Fibroblast of peridontal ligament (primary cell): Measurements from ENCODE around the gene SEMA3G.

ENCODE experiments used
- DNase-seq: peaks from one replicate; pipeline ENCODE4 v3.0.0-alpha.2; 2010; ENCODE audit errors: extremely low read depth

Gene SEMA3G

DNA sequence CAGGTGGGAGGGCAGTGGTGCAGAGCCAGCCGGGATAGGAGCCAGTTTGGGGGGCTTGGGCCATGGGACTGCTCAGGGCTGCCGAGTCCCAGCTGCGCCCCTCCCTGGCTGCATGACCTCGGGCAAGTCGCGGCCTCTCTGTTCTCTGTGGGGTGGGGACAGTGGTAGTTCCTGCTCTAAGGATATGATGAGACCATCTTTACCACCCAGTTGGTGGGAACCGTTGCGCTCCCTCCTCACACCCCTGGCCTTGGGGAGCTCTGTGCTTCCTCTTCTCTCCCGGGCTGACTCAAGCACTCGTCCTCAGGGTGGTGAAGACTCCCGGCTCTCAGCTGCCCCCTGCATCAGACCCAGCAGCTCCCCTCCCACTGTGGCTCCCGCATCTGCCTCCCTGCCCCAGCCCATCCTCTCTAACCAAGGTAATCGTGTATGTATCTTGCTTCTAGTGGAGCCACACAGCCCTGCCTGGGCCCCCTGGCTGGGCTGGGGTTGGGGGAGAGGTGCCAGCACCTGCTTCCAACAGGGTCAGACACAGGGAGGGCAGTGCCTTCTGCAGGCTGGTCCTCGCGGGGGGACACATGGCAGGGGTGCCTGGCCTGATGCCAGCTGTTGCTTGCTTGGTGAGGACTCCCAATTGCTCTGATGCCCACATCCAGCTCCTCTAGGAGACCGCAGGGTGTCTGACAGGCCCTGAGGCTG, 35.1 kb upstream of the SEMA3G start:
- DNase-seq, result no peak

DNA sequence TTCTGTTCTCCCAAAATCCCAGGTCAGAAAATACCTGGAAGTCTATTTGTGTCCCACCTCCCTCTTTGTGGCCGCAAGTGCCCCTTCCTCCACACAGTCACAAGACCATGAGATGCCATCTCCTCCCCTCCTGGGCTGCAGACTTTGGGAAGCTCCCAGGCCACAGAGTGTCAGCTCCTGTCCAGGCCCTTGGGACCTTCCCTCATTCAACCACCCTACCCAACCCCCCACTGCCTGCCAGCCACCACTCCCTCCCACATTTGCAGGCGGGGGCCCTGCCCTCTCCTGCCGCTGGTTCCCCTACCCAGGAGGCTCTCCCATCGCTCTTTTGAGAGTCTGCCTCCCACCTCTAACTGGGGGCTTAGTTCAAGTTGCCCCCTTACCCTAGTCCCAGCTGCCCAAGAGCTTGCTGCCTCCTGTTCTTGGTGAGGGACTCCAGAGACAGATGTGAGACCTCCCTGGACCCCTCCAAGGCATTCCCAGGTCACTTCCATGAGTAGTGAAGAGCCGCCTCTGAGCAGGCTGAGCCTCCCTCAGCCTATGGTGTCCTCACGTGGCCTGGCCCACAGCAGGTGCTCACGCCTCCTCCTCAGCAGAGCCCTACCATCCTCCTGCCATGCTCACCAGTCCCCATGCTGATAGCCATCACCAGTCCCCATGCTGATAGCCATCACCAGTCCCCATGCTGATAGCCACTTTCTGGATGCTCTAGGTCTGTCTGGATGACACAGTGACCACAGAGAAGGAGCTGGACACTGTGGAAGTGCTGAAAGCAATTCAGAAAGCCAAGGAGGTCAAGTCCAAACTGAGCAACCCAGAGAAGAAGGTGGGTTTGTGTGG, 34.4 kb upstream of the SEMA3G start:
- no peak for DNase-seq

DNA sequence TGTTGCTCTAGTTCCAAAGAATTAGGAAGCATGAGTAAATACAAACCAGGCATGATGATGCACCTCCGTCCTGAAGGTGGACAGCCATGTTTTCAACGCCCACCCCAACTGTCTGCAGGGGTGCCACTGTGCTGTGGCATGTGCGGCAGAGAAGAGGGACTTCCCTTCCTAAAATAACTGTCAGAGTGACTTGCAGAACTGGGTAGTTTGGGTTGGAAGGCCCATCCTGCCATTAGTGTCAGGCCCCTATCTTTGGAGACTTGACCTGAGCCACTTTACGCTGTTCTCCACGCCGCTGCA, 32.8 kb upstream of the SEMA3G start:
- DNase-seq, result no peak

DNA sequence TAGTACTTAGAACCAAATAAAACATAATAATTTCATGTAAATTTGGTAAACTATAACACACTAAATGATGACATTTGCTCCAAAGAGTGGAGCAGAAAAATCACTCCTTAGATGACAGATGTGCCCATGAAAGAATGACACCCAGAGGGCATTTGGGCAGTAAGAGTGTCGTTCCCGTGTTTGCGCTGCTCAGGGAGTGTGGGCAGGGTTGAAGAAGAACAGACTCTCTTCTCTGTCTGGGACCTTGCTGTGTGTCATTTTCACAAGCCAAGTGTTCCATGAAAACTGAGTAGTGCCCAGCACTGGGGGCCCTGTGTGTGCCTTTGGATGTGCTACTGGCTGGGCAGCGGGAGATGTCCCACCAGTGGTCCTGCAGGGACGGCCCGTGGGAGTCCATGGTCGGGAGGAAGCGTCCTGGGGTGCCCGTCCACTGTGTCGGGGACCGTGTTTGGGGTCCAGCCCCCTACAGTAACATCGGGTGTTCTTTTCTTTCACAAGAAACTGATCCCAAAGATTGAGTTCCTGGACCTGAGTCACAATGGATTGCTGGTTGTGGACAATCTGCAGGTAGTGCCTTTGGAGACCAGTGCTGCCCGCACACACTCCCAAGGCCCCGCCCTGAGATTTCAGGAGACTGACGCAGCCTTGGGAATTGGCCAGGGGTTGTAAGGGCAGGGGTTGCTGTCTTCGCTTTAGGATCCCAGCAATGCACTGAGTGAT, 32.3 kb upstream of the SEMA3G start:
- DNase-seq, result no peak

DNA sequence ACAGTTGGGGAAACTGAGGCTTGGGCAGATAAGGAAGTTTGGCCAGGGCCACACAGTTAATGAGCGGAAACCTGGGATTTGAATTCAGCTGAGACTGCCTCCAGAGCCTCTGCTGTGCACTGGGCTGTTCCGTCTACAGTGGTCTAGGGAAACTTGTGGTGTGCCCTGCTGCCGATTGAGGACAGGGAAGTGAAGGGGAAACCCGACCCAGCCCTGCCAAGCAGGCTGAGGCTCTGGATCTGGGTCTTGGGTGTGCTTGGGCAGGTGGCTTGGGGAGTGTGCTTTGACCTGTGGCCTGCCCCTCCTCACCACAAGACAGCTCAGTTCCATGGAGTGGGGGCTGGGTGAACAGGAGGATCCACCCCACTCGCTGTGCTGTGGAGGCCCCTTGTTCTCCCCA, 28.1 kb upstream of the SEMA3G start:
- DNase-seq, result no peak

DNA sequence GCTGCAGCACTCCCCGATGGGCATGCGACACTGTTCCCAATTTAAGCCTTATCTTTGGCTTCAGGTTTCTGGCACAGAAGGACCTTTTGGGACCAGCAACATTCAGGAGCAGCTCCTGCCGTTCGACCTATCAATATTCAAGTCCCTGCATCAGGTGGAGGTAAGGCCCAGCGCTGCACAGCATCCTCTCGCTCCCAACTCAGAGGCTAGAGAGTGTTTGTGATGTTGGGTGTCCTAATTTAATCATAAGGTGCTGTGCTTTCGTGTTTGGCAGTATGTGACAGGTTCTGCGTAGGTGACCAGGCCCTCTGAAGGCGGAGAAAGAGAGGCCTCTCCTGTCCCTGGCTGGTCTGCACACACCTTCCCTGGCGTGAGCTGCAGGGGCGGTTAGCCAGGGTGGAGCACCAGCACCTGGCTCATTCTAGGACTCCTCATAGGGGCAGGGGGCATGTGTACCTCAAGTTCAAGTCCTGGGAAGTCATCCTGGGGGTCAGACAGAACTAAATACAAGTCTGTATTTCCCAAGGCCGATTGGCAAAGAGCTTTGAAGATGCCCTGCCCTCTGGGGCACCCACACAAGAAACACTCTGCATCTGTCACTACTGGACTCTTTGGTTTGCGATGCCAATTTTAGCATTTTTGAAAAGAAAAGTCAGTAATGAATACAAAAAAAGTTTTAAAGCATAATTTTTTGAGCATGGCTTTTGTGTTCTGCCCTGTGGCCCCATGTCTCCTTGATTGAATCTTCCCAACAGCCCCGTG, 27.5 kb upstream of the SEMA3G start:
- no peak for DNase-seq

DNA sequence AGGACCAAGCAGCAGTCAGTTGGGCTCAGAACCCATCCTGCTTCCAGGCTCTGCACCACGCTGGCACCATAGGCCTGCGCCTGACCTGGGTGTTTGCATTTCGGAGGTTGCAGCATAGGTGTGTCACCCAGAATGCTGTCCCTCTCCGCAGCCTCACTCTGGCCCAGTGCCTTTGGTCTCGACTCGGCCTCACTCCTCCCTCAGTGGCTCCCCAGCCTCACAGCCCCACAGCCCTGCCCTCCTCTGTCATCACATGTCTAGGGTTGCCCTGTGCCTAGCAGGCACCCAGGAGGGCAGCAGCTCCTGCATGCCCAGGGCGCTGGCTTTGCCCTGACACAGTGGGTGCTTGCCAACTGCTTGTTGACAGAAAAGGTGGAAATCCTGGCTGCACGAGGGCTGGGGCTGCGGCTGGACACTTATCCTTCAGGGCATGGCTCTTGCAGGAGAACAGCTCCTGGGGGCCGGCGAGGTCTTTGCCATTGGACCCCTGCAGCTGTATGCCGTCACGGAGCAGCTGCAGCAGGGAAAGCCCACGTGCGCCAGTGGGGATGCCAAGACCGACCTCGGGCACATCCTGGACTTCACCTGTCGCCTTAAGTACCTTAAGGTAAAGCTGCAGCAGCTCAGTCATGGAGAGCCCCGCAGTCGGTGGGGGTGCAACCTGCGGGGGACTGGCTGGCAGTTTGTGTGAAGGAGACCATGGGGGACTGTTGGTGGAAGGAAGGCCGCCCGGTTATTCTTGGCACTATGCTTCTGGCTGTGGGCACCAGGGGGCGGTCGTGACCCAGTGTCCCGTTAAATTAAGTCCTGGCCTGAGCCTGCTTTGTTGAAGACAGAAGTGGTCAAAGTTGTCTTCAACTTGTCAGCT, 26.7 kb upstream of the SEMA3G start:
- peak; percentile 31 for DNase-seq

DNA sequence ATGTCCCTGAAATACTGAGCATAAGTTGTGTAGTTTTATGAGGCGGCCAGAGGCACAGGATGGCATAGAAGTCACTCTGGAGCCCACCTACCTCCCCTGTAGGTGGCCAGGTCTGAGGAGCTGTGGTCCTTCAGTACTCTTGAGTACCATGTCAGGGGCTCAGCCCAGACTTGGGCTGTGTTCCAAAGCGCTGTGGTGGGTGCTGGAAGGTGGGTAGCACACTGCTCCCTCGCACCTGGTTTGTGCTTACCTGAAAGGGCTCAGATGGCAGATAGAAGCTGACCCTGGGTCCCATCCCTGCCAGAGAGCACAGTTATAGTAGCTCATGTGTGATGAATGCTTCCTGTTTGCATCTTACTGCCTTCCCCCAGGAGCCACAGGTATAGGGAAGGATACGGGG, 26.0 kb upstream of the SEMA3G start:
- no peak for DNase-seq

DNA sequence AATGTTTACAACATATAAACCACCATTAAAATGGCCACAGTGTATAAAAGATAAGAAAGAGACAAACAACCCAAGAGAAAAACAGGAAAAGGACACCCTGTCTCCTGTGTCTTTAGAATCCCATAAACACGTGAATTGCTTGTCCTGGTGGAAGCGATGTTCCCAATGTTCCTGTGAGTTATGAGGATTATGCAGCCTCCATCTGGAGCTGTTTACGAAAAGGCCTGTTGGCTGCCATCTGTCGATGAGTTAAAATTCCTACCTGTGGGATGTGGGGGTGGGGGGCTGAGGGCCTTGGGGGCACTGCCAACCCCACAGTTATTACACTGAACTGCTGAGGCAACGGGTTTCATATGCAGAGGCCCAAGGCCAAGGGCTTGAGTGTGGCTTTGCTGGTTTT, 24.1 kb upstream of the SEMA3G start:
- no peak for DNase-seq

DNA sequence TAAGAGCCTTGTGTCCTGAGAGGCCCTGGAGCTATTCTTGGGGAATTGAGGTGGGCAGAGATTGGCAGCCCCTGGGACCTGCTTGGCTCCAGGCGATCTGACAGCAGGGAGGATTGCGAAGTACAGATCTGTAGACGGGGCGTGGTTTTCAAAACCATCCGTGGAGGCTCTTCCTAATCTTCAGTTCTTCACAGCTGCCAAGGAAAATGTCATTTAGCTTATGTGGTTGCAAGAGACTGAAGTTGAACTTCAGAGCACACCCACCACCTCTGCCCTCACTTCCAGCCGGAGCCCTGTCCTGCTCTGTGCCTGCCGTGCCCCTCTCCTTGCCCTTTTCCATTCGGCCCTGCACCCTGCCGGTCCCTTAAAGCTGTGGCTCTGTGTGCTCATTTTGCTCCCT, 23.4 kb upstream of the SEMA3G start:
- DNase-seq, result peak; percentile 61

DNA sequence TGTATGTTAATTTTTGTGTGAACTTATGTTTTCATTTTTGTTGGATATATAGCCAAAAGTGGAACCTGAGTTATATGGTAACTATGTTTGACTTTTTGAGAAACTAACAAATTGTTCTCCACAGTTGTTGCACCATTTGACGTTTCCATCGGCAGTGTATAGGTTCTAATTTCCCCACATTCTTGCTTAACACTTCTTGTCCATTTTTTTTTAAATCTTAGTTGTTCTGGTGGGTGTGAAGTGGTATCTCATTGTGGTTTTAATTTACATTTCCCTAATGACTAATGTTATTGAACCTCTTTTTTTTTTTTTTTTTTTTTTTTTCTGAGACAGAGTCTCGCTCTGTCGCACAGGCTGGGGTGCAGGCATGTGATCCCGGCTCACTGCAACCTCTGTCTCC, 18.5 kb upstream of the SEMA3G start:
- DNase-seq, result no peak

DNA sequence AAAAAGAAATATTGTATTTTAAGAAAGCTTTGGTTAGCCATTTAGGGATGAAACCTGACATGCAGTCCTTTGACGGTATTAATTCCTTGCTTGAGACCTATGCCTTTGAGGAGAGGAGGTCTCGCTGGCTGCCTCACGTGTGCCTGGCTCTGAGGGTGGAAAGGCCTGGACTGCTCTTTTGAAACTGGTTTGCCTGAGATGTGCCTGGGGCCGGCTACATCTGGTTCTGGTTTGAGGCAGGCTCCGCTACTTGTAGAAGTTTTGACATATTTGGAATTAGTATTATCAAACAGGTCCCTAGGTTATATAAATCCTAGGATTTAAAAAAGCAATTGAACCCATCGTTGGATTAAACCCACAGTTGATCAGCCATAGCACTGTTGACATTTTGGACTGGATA, 17.0 kb upstream of the SEMA3G start:
- DNase-seq, result peak; percentile 17

DNA sequence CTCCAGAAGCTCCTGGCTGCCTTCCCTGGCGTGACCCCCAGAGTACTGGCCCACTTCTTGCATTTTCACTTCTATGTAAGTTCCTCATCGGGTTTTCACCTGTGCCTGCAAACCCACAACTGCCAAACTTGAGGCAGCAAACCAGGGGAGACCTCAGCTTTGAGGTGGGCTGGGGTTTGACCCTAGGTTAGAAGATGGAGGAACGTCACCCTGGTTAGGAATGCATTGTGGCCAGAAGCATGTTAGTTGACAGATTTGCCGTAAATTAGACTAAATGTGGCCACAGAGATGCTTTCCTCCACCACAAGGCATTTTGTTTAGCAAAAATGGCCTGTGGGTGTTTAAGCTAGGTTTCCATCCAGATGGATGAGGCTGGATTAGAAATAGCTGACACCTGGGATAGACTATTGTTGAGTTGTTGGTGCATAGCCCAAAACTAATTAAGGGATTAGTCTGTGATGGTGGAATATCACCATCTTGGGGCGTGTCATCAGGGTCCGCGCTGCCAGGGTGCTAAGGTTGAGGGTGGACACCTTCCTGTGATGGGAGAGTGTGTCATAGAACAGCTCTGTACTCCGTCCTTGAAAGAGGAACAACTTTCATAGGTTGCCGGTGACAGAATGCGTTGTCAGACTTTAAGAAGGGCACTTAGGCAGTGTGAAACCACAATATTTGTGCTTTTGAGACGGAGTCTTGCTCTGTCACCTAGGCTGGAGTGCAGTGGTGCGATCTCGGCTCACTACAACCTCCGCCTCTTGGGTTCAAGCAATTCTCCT, 14.1 kb upstream of the SEMA3G start:
- DNase-seq, result no peak

DNA sequence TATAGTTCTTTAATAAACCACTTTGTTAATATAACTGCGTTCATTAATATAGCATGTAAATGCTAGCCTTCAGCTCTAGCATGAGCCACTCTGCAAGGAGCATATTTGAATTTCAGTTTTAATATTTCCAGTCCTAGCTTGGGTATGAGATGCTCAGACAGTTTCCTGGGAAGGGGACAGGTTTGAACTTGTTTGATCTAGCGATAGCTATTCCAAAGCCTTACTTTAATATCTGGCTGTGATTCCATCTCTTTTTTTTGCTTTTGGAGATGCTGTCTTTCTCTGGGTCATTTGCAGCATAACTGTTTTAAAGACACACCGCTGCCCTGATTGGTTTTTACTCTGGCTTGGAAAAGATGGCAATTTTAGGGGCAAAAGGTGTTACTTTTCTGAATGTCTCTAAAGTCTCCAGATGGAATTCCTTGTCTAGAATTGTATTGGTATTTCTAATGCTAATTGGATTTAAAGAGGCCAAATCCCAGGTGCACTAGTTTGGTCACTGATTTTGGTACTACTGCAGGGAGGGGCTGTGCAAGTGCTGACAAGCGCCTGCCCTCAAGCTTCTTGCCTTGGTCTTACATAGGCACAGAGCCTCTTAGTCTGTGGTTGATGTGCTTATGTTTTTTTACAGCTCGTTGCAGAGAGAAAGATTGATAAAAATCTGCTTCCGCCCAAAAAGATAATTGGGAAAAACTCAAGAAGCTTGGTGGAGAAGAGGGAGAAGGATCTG, 13.3 kb upstream of the SEMA3G start:
- no peak for DNase-seq

DNA sequence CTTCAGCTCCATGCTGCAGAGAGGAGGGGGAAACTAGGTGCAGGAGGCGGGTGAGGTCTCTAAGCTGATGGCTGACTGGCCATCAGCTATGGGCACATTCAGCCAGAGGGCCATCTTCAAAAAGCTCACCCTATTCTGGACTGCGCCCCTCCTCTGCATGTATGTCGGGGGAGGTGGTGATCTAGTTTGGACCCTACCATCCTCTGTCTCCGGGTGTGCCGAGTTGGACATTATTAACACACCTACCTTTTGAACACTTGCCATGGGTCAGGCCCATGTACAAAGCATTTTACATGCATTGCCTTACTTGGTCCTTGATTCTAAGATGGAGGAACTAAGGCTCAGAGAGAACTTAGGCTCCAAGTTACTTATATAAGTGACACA, 11.9 kb upstream of the SEMA3G start:
- no peak for DNase-seq

DNA sequence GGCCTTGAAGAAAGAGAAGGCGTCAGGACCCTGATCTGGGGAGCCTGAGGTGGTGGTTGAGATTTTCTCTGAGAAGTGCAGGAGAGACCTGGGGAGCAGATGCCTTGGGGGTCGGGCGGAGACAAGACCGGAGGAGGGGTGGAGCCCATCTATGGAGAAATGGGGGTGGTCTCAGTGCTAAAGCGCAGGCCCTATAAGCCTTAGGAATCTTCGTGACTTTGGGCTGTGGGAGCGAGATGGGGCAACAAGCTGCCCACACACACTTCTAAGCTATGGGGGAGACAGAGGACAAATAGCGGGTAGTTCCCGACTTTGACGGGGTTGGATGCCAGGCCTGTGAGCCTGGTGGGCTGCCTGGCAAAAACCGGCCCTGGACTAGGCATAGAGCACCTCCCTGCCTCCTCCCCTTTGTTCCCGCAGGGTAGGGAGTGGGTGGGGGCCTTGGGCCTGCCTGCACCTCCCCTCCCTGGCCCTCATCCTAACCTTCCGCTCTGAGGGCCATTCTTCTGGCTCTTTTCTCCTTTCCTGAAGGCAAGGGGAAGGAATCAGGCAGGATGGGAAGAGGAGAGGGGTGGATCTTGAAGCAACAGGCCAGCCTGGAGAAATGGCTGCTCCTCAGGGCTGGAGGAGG, 11.4 kb upstream of the SEMA3G start:
- peak; percentile 38 for DNase-seq

DNA sequence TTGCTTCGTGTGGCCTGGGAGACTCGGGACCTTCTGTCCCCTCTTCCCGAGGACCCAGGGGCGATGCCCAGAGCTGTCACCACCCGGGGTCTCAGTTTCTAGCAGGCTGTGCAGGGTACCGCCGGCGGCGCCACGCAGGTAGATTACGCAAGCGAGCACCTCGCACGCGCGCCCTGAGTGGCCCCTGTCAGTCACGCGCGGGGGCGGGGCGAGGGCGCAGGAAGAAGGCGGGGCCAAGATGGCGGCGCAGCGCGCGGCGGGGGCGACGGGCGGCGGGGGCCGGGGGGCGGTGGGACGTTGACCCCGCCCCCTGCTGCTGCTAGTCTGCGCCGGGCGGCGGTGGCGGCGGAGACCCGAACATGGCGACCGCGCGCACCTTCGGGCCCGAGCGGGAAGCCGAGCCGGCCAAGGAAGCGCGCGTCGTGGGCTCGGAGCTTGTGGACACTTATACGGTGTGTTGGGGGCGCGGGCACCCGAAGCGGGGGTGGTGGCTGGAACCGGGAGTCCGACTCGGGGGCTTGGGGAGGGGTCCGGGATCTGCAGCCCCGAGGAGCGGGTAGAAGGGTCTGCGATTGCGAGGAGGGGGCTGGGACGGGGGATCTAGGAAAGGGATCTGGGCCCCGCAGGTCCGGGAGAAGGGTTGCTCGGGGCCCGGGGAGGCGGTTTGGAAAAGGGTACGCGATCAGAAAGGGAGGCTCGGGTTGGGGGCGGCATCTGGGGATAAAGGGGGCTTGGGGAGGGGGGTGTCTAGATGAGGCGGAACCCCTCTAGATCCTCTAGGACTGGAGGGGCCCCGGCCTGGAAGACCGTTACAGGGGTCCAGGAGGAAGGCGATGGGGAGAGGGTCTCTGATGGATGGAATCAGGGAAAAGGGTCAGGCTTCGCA, 10.6 kb upstream of the SEMA3G start, which contains the start of gene NISCH:
TSS of gene NISCH (plus strand) at position 322 of the 886 bp plus-strand sequence. CDS start at position 360, 38 bp downstream.
- DNase-seq, result peak; percentile 54

DNA sequence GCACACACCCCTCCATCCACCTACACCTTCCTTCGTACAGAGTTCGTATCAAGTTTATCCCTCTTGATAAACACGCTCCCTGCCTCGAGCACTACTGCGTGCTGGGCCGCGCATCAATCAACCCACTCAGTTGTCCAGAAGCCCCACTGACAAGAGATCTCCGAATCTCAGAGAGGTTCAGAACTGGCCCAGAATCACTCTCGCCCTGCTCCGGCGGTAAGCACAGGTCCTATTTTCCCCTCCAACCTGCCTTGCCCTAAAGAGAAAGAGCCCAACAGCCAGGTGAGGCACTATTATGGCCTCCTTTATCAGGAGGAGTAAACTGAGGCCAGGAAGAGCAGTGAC, 10.0 kb upstream of the SEMA3G start:
- peak; percentile 6 for DNase-seq
